HG03469 (cell line): ENCODE measurements around the gene NTNG2.

Experiments
- ATAC-seq: cut with Tn5 transposase; IDR thresholded peaks from one replicate; pipeline ENCODE4 v1.9.1; 2021; ENCODE audit warnings: mild to moderate bottlenecking, moderate library complexity, moderate number of reproducible peaks; ENCODE audit not compliant: unreplicated experiment

The NTNG2 gene

GRCh38 chr9:132146575-132146974 is 15.3 kb upstream of the NTNG2 start:
- no peak for ATAC-seq

- no peak for ATAC-seq
Measured at GRCh38 chr9:132147331-132147730, 14.5 kb upstream of the NTNG2 start.

GRCh38 chr9:132147839-132148238 is 14.0 kb upstream of the NTNG2 start:
- ATAC-seq, result no peak

- ATAC-seq, result no peak
Measured at GRCh38 chr9:132150256-132150655, 11.6 kb upstream of the NTNG2 start.

- ATAC-seq, result no peak
Measured at GRCh38 chr9:132151118-132151517, 10.7 kb upstream of the NTNG2 start.

GRCh38 chr9:132152231-132152630 is 9.6 kb upstream of the NTNG2 start:
- no peak for ATAC-seq

GRCh38 chr9:132154863-132155567 is 6.8 kb upstream of the NTNG2 start:
- no peak for ATAC-seq

GRCh38 chr9:132155568-132155895 is 6.3 kb upstream of the NTNG2 start:
- no peak for ATAC-seq

GRCh38 chr9:132156262-132156661 is 5.6 kb upstream of the NTNG2 start:
- no peak for ATAC-seq

- no peak for ATAC-seq
Measured at GRCh38 chr9:132157347-132158116, 4.3 kb upstream of the NTNG2 start.

- no peak for ATAC-seq
Measured at GRCh38 chr9:132160802-132161742, 786 bp upstream of the NTNG2 start.

- ATAC-seq, result no peak
Measured at GRCh38 chr9:132162764-132163456, 1.1 kb downstream of the NTNG2 start.

GRCh38 chr9:132163457-132163875 is 1.6 kb downstream of the NTNG2 start:
- no peak for ATAC-seq

GRCh38 chr9:132163876-132164603 is 2.2 kb downstream of the NTNG2 start:
- ATAC-seq, result no peak

GRCh38 chr9:132164604-132165362 is 2.9 kb downstream of the NTNG2 start:
- ATAC-seq, result no peak

- ATAC-seq, result no peak
Measured at GRCh38 chr9:132166599-132166998, 4.7 kb downstream of the NTNG2 start.

- no peak for ATAC-seq
Measured at GRCh38 chr9:132167192-132167591, 5.3 kb downstream of the NTNG2 start.

- no peak for ATAC-seq
Measured at GRCh38 chr9:132168347-132168746, 6.5 kb downstream of the NTNG2 start.

- ATAC-seq, result no peak
Measured at GRCh38 chr9:132168851-132169250, 7.0 kb downstream of the NTNG2 start.
